ENCODE results near the gene BRME1. TPM values are rescaled to one million over a fixed set of nuclear protein-coding genes. Genes with fewer than 3 reads are reported as not detected.

BRME1 gene
- polyA plus RNA-seq, 1 experiment = 0.94 TPM

- no peaks in the 10 kb centered on the region for H3K27me3 ChIP-seq (ENCODE audit: control insufficient read depth, insufficient read depth, low read length)
- H3K4me3 ChIP-seq (ENCODE audit: low read depth, low read length) = no peak overlapping the region
- no peak for TF ChIP-seq CTCF (IDR thresholded peaks at IDR 0.05; ENCODE audit: insufficient read depth, low read depth, low read length)
- H3K36me3 ChIP-seq (ENCODE audit: control insufficient read depth, insufficient read depth, low read length) = peaks cover 30% of the 10 kb centered on the region
- DNase-seq (ENCODE audit: low read depth) = no peak
- CTCF ChIA-PET = no interaction called here
- POLR2A ChIA-PET = interaction anchor here (0.7 kb wide), 1 partner anchor 88 kb away, joined by 4 read pairs; no protein-coding TSS in a partner anchor
Observed at GRCh38 chr19:13918726-13919411, 13.0 kb upstream of the BRME1 start.

- DNase-seq (ENCODE audit: low read depth) = no peak
- no peak for TF ChIP-seq CTCF (IDR thresholded peaks at IDR 0.05; ENCODE audit: insufficient read depth, low read depth, low read length)
- H3K4me3 ChIP-seq (ENCODE audit: low read depth, low read length) = no peak overlapping the region
- ChIA-PET POLR2A (no interaction called here), CTCF (no interaction called here)
- H3K27me3 ChIP-seq (ENCODE audit: control insufficient read depth, insufficient read depth, low read length) = no peaks in the 10 kb centered on the region
- H3K36me3 ChIP-seq (ENCODE audit: control insufficient read depth, insufficient read depth, low read length) = peaks cover 29% of the 10 kb centered on the region
Observed at GRCh38 chr19:13917888-13918406, 12.0 kb upstream of the BRME1 start.

- peaks cover 20% of the 10 kb centered on the region for H3K36me3 ChIP-seq (ENCODE audit: control insufficient read depth, insufficient read depth, low read length)
- POLR2A ChIA-PET = no interaction called here
- CTCF ChIA-PET = no interaction called here
- no peak for DNase-seq (ENCODE audit: low read depth)
- H3K4me3 ChIP-seq (ENCODE audit: low read depth, low read length) = no peak overlapping the region
- no peaks in the 10 kb centered on the region for H3K27me3 ChIP-seq (ENCODE audit: control insufficient read depth, insufficient read depth, low read length)
- no peak for TF ChIP-seq CTCF (IDR thresholded peaks at IDR 0.05; ENCODE audit: insufficient read depth, low read depth, low read length)
Observed at GRCh38 chr19:13914777-13915176, 8.9 kb upstream of the BRME1 start.

GRCh38 chr19:13913352-13913751 is 7.4 kb upstream of the BRME1 start:
- Histone ChIP-seq H3K4me3 (ENCODE audit: low read depth, low read length) (no peak overlapping the region), H3K27me3 (ENCODE audit: control insufficient read depth, insufficient read depth, low read length) (no peaks in the 10 kb centered on the region), H3K36me3 (ENCODE audit: control insufficient read depth, insufficient read depth, low read length) (peaks cover 17% of the 10 kb centered on the region)
- CTCF ChIA-PET = no interaction called here
- no peak for DNase-seq (ENCODE audit: low read depth)
- POLR2A ChIA-PET = no interaction called here
- TF ChIP-seq CTCF (IDR thresholded peaks at IDR 0.05; ENCODE audit: insufficient read depth, low read depth, low read length) = no peak

GRCh38 chr19:13909430-13909829 is 3.5 kb upstream of the BRME1 start:
- DNase-seq (ENCODE audit: low read depth) = no peak
- POLR2A ChIA-PET = no interaction called here
- CTCF ChIA-PET = interaction anchor here (0.6 to 1.3 kb wide), 2 partner anchors 64 to 150 kb away, joined by 3 read pairs; no protein-coding TSS in a partner anchor
- no peak for TF ChIP-seq CTCF (IDR thresholded peaks at IDR 0.05; ENCODE audit: insufficient read depth, low read depth, low read length)
- H3K4me3 ChIP-seq (ENCODE audit: low read depth, low read length) = no peak overlapping the region
- H3K36me3 ChIP-seq (ENCODE audit: control insufficient read depth, insufficient read depth, low read length) = peaks cover 11% of the 10 kb centered on the region
- H3K27me3 ChIP-seq (ENCODE audit: control insufficient read depth, insufficient read depth, low read length) = no peaks in the 10 kb centered on the region

Data from BJ (cell line).